Skeletal muscle tissue (tissue), 4 donors: ENCODE results near the gene VTI1A. TPM values are rescaled to one million over a fixed set of nuclear protein-coding genes. Genes with fewer than 3 reads are reported as not detected.
A peak's percentile ranks its signal among the peaks of the same experiment; 100 is the strongest.

ENCODE experiments used
- H3K27ac ChIP-seq: one replicate; pipeline ENCODE4 v1.7.0; 2013; ENCODE audit warnings: mild to moderate bottlenecking, low read depth, low read length, inconsistent platforms
- H3K27me3 ChIP-seq, 3 donors: one replicate each; pipeline ENCODE4 v1.7.0; 2013; ENCODE audit warnings: low read length in 3 of 3; ENCODE audit not compliant: control insufficient read depth in 3 of 3, insufficient read depth in 3 of 3
- H3K36me3 ChIP-seq, 3 donors: one replicate each; pipeline ENCODE4 v1.7.0; 2013; ENCODE audit warnings: low read length in 3 of 3; ENCODE audit not compliant: control insufficient read depth in 3 of 3, insufficient read depth in 3 of 3
- H3K4me1 ChIP-seq, 3 donors: one replicate each; pipeline ENCODE4 v1.7.0; 2013; ENCODE audit warnings: low read length in 3 of 3, mild to moderate bottlenecking in 3 of 3; ENCODE audit not compliant: control insufficient read depth in 3 of 3, insufficient read depth in 3 of 3
- H3K4me3 ChIP-seq, 3 donors: one replicate each; pipeline ENCODE4 v1.7.0; 2013; ENCODE audit warnings: low read length in 3 of 3
- H3K9ac ChIP-seq, 3 donors: one replicate each; pipeline ENCODE4 v1.7.0; 2013; ENCODE audit warnings: low read length in 3 of 3, mild to moderate bottlenecking in 3 of 3, moderate library complexity in 2 of 3, low read depth in 1 of 3
- H3K9me3 ChIP-seq, 3 donors: one replicate each; pipeline ENCODE4 v1.7.0; 2013; ENCODE audit warnings: low read length in 3 of 3; ENCODE audit not compliant: control insufficient read depth in 3 of 3
- total RNA-seq: library from RNA; depleted of rRNA; stranded (reverse); fragments of >200 nt; gene quantifications from one replicate; pipeline ENCODE4 v1.2.3, GENCODE V29; 2014
- donor health status: Osteomylitis.

The VTI1A gene
- total RNA-seq, 1 donor from 2014 or later: 18.3 TPM

DNA sequence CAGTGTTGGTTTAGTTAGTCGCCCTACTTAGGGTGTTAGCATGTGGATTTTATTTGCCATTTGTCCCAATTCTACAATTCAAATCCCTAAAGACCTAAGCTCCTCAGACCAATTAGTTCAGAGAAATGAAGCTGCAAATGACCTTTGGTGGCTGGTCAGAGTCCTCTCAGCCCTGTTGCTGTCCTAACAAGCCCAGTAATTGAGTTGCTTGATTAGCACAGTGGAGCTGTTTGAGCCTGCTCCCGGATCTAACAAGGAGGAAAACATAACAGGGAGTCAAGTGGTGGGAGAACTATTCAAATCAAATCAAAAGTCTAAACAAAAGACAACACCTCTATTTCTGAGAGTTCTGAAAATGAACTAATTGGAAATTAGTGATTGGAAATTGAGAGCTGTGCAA lies 22.4 kb upstream of the VTI1A start:
- no peak overlapping the region for H3K4me3 ChIP-seq
- no peak overlapping the region for H3K27ac ChIP-seq
- H3K36me3 ChIP-seq: peaks cover 0 to 32% (median 17%) of the 10 kb centered on the region in 3 donors
- no peaks in the 10 kb centered on the region for H3K4me1 ChIP-seq
- H3K9ac ChIP-seq: no peak overlapping the region
- H3K27me3 ChIP-seq: no peaks in the 10 kb centered on the region
- H3K9me3 ChIP-seq: no peaks in the 10 kb centered on the region

DNA sequence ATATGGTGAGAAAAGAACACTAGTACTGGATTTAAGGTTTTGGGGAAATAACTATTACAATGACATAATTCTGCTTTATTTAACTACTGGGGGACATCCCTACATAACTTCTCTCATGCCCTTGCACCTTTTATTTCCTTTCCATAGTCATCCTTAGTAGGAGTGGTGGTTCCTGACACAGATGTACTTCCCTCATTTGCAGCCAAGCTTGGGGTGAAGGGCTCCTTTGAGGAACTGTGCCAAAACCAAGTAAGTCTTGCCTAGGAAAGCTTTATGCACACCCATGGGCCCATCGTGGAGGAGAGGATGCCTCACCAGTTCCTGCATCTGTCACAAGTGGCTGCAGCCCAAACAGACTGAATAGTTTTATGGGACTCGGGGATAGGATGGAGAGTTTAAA lies 20.9 kb upstream of the VTI1A start:
- Histone ChIP-seq H3K27ac (no peak overlapping the region), H3K4me1 (no peaks in the 10 kb centered on the region), H3K36me3 (peaks cover 2 to 44% (median 26%) of the 10 kb centered on the region in 3 donors), H3K9me3 (no peaks in the 10 kb centered on the region), H3K4me3 (no peak overlapping the region), H3K27me3 (no peaks in the 10 kb centered on the region), H3K9ac (no peak overlapping the region)

DNA sequence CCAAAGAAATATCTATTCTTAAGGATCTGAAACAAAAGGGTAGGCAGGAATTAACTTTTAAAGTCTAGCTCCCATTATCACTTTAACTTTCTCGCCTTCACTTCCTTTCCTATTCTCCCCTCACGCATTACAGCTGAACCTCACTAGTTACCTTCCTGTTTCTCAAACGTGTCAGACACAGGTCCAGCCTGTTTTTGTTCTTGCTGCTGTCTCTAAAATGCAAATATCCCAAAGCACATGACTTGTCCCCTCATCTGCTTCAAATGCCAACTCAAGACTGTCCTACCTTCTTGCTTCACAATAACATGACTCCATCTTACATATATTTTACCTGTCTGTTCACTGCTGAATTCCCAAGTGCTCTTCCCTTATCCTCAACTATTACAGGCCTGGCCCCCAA lies 17.9 kb upstream of the VTI1A start:
- H3K36me3 ChIP-seq: peaks cover 10 to 58% (median 48%) of the 10 kb centered on the region in 3 donors
- H3K9ac ChIP-seq: no peak overlapping the region
- no peaks in the 10 kb centered on the region for H3K27me3 ChIP-seq
- no peaks in the 10 kb centered on the region for H3K9me3 ChIP-seq
- H3K4me3 ChIP-seq: no peak overlapping the region
- H3K27ac ChIP-seq: no peak overlapping the region
- no peaks in the 10 kb centered on the region for H3K4me1 ChIP-seq

- Histone ChIP-seq H3K36me3 (peaks cover 10 to 57% (median 54%) of the 10 kb centered on the region in 3 donors), H3K9ac (no peak overlapping the region), H3K4me1 (no peaks in the 10 kb centered on the region), H3K27me3 (no peaks in the 10 kb centered on the region), H3K27ac (no peak overlapping the region), H3K9me3 (no peaks in the 10 kb centered on the region), H3K4me3 (no peak overlapping the region)
These were observed 17.3 kb upstream of the VTI1A start for GRCh38 chr10:112429654-112430230.

DNA sequence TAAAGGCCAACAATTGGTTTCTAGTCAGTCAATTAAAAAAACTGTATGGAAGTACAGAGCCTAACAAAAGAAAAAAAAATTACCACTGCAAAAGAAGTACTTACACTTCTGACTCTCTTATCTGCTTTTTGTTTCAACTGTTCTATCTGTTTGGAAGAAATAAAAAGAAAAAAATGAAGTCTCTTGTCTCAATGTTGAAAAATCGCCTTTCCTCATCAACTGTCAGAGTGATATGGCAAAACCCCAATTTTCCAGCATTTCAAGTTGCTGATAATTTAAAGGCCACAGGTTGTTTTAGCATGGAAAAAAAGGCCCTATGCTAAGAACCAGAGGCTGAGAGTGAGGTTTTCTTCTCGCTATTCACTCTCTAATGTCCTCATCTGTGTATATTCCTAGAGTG lies 13.9 kb upstream of the VTI1A start:
- peaks cover 20 to 62% (median 61%) of the 10 kb centered on the region in 3 donors for H3K36me3 ChIP-seq

DNA sequence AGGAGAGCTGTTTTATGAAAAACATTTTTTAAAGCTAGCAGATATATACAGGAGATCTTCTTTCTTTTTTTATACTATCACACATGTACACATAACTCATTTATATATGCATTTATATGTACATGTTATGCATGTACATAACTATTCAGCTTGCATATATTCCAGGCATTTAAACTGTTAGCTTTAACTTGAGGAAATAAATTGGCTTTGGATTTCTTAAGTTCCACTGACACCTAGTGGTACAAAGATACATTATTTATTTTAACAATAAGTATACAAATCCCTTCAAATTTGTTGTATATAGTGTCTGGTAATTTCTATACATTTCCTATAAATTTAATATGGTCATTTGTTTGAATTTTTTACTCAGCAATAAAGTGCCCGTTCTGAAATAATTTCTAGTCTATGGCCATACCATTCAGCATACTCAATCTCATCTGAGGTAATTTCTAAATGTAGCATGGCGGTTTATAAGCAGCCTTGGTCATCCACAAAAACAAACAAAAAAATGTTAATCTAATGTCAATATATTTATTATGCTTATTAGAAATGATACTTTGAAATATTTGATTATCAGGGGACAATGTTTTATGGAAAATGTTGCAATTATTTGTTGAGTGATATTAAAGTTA lies 11.9 kb upstream of the VTI1A start:
- H3K4me3 ChIP-seq: no peak overlapping the region
- H3K4me1 ChIP-seq: no peaks in the 10 kb centered on the region
- peaks cover 20 to 65% (median 55%) of the 10 kb centered on the region in 3 donors for H3K36me3 ChIP-seq
- no peaks in the 10 kb centered on the region for H3K9me3 ChIP-seq
- H3K27ac ChIP-seq: no peak overlapping the region
- H3K9ac ChIP-seq: no peak overlapping the region
- no peaks in the 10 kb centered on the region for H3K27me3 ChIP-seq

More for the DNA sequence above, 13.9 kb upstream of the VTI1A start:
- Histone ChIP-seq H3K27me3 (no peaks in the 10 kb centered on the region), H3K4me3 (no peak overlapping the region), H3K4me1 (no peaks in the 10 kb centered on the region), H3K27ac (no peak overlapping the region), H3K9ac (no peak overlapping the region), H3K9me3 (no peaks in the 10 kb centered on the region)

DNA sequence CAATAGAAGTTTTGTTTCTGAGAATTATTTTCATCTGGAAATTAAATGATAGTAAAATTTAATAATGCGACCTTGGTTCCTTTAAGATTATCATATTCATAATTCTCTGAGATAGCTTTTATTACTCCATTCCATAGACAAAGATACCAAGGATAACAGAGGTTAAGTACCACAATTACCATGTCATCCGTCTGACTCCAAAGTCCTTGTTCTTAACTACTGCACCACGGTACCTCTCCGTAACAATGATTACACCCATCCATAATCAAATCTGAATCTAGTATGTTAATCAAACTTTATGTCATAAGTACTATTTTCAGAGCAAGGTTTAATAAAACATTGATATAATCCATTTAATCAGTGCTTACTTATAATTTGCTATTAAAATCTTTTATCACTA lies 8.7 kb upstream of the VTI1A start:
- Histone ChIP-seq H3K27me3 (no peaks in the 10 kb centered on the region), H3K4me3 (no peak overlapping the region), H3K27ac (no peak overlapping the region), H3K9me3 (no peaks in the 10 kb centered on the region), H3K4me1 (no peaks in the 10 kb centered on the region), H3K36me3 (peaks cover 16 to 66% (median 51%) of the 10 kb centered on the region in 3 donors), H3K9ac (no peak overlapping the region)

DNA sequence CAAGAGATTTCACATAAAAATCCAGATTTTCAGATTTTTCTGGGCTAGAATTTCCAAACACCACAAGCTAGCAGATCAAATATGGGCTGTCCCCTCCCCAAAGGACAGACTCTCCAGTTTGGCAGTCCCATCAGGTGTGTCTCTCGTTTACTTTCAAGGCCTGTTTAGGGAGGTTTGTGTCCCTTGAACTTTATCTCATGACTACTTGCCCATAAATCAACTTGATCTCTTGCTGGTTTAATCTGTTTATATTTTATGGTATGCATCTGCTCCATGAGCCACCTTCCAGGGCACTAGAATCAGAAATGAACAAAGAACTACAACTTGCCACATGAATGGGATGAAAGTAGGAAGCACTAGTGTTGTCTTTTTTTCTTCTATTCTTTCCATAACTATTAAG lies 5.5 kb upstream of the VTI1A start:
- no peak overlapping the region for H3K9ac ChIP-seq
- H3K27ac ChIP-seq: no peak overlapping the region
- H3K4me1 ChIP-seq: peaks cover 8 to 17% (median 15%) of the 10 kb centered on the region in 3 donors
- H3K4me3 ChIP-seq: no peak overlapping the region
- no peaks in the 10 kb centered on the region for H3K9me3 ChIP-seq
- no peaks in the 10 kb centered on the region for H3K27me3 ChIP-seq
- H3K36me3 ChIP-seq: peaks cover 21 to 54% (median 43%) of the 10 kb centered on the region in 3 donors

- peaks cover 8 to 18% (median 17%) of the 10 kb centered on the region in 3 donors for H3K4me1 ChIP-seq
- H3K36me3 ChIP-seq: peaks cover 21 to 56% (median 38%) of the 10 kb centered on the region in 3 donors
- no peaks in the 10 kb centered on the region for H3K9me3 ChIP-seq
- H3K4me3 ChIP-seq: no peak overlapping the region
- H3K27me3 ChIP-seq: no peaks in the 10 kb centered on the region
- H3K27ac ChIP-seq: no peak overlapping the region
- H3K9ac ChIP-seq: no peak overlapping the region
These were observed 5.0 kb upstream of the VTI1A start for GRCh38 chr10:112442063-112442462.

DNA sequence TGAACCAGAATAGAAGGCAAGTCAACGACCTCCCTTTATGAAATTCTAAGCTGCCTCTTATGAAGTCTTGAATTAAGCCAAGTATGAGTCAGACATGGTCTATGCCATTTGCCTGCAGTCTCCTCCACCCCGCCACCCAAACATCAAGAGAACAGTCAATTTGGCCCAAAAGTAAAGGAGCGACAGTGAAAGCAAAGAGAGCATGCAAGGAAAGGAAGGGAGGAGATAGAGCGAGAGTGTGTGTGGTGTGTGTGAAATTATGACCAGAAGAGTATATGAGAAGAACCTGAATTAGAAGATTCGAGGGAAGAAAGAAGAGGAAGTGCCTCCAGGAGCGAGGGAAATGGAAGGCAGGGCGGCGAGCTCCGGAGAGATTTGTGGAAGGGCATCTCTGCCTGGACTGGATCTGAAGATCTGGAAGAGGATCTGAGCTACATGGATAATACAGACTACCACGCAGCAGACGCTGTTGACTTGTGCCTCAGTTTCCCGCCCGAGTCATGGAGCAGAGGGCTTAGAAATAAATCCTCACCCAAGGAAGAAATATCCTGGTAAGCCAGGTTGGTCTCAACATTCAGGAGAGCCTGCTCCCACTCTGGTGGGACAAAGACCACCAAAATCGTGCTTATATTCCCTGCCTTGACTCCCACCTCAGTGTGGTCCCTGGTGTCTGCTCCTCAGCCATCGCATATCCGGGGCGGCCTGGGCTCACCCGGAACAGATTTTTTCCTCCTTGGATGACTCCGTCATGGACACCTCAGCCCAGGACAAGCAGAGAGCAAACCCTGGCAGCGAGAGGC lies 760 bp upstream of the VTI1A start:
- Histone ChIP-seq H3K4me1 (peaks cover 14 to 34% (median 32%) of the 10 kb centered on the region in 3 donors), H3K27ac (peak overlapping the region; percentile 89), H3K36me3 (peaks cover 15 to 28% (median 19%) of the 10 kb centered on the region in 3 donors), H3K9ac (peak overlapping the region; percentile 97 to 99 (median 98)), H3K27me3 (no peaks in the 10 kb centered on the region), H3K4me3 (peak overlapping the region; percentile 97 to 100 (median 98)), H3K9me3 (no peaks in the 10 kb centered on the region)
